ENCODE data around the gene SH2B2.
"Not testable (repeated sequence)": the region's sequence is repeated elsewhere in the genome, so short reads cannot be mapped to it uniquely, and the experiment has no call there.

The SH2B2 gene

DNA sequence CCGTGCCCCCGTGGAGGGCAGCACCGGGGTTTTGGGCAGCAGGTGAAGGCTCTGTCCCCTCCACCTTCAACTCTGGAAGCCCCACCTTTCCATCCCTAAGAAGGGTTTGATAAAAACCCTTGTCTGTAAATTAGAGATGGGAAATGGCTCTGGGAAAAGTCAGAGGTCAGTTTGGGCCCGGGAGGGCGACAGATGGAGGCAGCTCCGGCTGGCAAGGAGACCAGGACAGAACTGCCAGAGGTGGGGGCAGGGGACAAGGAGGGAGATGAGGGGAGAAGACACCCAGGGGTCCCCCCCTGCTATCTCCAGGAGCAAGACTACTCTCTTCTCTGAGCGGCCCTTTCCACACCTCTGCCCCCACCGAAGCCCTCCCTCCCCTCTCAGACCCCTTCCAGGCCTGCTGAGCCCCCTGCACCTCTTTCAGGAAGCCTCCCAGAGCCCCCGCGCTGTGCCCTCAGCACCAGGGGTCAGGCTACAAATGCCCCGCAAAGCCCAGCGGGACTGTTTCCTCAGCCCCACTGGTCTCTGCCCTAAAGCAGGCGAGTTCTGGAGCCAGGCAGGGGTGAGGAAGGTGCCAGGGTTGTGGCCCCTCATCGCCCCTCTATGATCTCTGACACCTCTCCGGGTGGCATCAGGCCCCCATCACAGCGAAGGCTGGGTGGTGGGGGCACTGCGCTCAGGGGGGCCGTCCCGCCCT, 980 bp upstream of the SH2B2 start:
- DNase-seq (ENCODE audit: low read depth in 2 of 2), result no peak

DNA sequence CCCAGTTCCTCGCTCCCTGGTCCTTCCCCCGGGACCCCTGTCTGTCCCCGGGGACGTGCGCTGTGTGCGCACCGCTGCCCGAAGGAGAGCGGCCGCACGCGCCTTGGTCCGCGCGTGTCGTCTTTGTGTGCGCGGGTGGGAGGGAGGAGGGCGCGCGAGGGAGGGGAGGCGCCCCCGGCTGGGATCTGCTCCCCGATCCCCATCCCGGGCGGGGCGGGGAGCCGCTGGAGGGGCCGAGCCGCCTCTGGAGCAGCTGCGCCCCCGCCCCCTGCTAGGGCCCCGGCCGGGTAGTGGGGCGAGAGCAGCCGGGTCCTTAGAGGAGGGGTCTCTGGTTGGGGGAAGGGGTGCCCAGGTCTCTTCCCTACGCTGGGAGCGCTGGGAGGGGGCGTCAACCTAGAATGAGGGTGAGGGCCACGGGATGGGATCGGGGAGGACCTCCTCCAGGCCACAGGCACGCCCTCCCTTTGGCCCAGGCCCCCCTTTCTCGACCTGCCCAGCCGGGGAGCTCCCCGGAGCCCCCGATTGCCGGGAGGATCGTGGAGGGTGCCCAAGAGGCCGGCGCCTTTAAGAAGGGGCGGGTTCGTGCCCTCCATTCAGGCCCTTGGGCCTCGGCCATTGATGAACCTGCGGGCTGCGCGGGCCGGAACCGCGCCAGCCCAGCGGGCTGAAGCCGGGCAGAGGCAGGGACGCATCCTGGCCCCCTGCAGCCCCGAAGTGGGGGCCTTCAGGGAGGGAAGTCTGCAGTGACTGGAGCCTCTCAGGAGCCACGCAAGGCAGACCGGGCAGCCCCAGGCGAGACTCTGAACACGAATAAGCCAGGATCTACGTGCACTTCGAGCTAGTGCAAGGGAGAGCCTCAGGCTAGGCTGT, 678 bp downstream of the SH2B2 start:
- DNase-seq (ENCODE audit: low read depth in 2 of 2), result no peak

DNA sequence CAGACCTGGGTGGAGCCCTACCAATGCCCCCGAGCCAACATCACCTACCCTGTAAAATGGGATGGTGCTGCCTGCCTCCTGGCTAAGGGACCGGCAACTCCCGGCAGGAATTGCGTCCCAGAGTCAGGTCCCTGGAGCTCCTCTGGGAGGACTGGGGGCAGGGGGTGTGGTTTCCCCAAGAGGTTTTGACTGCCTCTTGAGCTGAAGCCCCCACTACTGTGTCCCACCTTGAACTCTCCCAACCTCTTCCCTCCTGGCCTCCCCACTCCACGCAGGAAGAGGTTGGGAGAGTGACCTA, 1.3 kb downstream of the SH2B2 start:
- no peak for DNase-seq (ENCODE audit: low read depth in 2 of 2)

- DNase-seq (ENCODE audit: low read depth in 2 of 2), result no peak
Observed at GRCh38 chr7:102288285-102288930, 1.7 kb downstream of the SH2B2 start.

DNA sequence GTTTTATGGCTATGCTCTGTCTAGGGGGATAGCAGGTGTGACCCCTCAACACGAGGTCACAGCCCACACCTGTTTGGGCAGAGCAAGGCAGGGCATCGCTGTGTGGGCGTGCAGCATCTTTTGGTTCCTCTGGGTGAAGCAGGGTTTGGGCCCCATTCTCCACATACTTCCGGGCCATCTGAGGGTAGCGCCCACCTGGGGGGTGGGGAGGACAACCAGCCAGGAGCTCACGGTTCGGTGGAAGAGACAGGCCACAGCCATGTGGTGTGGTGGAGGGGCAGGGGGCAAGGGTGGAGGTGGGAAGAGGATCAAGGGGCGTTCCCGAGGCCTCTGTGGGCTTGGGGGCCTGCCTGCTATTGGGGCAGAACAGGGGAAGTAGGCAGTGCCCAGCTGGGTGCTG, 2.4 kb downstream of the SH2B2 start:
- DNase-seq (ENCODE audit: low read depth in 2 of 2), result no peak

DNA sequence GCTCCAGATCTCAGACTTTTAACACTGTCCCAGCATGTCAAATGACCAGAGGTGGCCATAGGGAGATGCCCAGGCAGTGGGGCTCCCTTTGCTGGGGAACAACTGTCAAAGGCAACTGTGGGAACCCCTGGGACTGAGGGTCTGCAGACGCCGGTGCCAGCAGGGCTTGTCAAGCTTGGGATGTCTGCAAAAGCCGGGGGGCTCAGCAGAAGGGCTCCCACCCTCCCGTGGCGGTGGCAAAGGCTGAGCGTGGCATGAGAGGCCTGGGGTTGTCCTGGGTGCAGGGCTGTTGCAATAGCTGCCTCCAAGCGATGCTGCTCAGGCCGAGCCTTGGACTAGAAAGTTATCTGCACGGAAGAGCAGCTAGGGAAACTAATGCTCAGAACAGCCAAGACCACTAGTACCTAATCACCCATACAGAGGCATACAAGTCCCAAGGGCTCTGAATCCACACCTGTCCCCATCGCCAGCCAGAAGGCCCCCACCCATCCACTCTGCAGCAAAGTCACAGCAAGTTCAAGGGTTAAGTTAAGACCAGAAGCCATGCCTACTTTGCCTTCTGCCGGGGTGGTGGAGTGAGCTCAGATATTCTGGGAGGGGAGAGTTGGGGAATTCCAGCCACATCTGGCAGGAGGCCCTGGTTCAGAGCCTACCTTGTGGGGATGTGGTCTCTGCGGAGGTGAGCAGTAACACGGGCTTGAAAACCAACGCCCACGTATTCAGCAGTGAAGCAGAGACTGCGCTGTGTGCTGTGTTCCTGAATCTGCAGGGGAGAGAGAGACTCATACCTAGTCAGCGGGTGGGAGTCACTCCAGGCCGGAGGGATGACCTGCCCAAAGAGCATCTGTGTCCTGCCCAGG, 4.6 kb downstream of the SH2B2 start:
- DNase-seq (ENCODE audit: low read depth in 2 of 2), result peak in 1 of 2 donors; percentile 20

- no peak for DNase-seq (ENCODE audit: low read depth in 2 of 2)
Observed at GRCh38 chr7:102291916-102292267, 5.2 kb downstream of the SH2B2 start.

- DNase-seq (ENCODE audit: low read depth in 2 of 2), result no peak
Observed at GRCh38 chr7:102292813-102293798, 6.4 kb downstream of the SH2B2 start.

GRCh38 chr7:102294589-102294988, 7.9 kb downstream of the SH2B2 start:
- no peak for DNase-seq (ENCODE audit: low read depth in 2 of 2)

GRCh38 chr7:102295346-102296178, 8.9 kb downstream of the SH2B2 start:
- no peak for DNase-seq (ENCODE audit: low read depth in 2 of 2)

DNA sequence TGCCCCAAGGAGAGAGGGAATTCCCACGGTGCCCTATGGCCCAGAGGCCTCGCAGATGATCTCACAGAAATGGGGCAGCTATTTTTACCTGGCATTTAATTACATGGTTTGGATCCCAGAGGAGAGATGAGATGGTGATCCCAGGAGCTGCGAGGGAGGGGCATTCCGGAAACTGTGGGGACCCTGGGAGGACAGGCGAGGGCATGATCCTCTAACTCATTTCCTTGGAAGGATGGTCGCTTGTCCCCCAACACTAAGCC, 9.4 kb downstream of the SH2B2 start:
- no peak for DNase-seq (ENCODE audit: low read depth in 2 of 2)

DNA sequence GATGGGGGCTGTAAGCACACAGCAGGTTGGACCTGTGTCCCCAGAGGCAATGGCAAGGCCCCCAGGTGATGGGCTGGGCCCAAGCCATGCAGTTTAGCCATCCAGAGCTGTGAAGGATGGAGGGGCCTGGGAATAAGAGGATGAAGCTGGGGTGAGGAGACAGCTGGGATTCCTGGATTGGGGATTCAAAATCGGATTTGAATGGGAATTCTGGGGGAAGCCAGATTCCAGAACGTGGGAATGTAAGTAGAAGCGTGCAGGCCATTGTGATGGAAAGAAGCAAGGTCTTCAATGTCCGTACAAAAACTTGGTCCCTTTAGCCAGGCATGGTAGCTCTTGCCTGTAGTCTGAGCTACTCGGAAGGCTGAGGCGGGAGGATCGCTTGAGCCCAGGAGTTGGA, 9.8 kb downstream of the SH2B2 start:
- no peak for DNase-seq (ENCODE audit: low read depth in 2 of 2)

DNA sequence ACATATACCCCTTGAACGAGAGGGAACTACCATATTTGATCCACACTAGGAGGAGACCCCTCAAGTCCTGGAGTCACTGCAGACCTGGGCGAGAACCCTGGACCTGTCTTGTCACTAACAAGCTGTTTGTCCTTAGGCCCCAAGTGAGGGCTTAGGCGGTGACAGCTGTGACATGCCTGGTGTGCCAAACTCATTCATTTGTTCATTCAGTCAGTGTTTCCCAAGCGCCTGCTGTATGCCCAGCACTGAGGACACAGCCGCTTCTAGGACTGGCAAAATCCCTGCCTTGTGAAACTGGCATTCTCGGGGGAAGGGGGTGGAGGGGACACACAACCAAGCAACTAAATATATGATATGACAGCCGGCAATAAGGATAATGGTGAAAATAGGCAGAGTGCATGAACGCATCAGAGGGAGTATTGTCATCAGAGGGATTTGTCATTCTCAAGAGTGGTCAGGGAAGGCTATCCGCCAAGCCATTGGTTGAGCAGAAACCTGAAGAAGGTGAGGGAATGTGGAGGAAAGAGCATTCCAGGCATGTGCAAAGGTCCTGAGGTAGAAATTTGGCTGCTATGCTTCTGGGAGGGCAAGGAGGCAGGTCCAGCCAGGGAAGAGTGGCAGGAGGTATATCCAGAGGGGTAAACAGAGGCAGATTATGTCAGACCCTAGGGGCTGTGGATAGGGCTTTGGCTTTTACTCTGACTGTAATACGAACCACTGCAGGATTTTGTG, 11.0 kb downstream of the SH2B2 start:
- no peak for DNase-seq (ENCODE audit: low read depth in 2 of 2)

- no peak for DNase-seq (ENCODE audit: low read depth in 2 of 2)
Observed at GRCh38 chr7:102300643-102301221, 14.1 kb downstream of the SH2B2 start.

DNA sequence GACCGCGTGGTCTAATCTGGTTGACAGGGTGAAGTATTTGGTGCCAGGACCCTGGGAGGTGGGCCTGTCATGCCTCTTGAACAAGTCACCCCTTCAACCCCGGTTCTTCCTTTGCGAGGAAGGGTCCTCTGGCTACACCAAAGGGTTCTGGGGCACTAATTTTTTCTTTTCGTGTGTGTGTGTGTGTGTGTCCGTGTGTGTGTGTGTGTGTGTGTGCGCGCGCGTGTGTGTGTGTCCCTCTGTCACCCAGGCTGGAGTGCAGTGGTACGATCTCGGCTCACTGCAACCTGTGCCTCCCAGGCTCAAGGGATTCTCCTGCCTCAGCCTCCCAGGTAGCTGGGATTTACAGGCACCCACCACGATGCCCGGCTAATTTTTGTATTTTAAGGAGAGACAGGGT, 14.7 kb downstream of the SH2B2 start:
- DNase-seq (ENCODE audit: low read depth in 2 of 2), result not testable (repeated sequence)

- DNase-seq (ENCODE audit: low read depth in 2 of 2), result no peak
Observed at GRCh38 chr7:102302025-102302424, 15.4 kb downstream of the SH2B2 start.

DNA sequence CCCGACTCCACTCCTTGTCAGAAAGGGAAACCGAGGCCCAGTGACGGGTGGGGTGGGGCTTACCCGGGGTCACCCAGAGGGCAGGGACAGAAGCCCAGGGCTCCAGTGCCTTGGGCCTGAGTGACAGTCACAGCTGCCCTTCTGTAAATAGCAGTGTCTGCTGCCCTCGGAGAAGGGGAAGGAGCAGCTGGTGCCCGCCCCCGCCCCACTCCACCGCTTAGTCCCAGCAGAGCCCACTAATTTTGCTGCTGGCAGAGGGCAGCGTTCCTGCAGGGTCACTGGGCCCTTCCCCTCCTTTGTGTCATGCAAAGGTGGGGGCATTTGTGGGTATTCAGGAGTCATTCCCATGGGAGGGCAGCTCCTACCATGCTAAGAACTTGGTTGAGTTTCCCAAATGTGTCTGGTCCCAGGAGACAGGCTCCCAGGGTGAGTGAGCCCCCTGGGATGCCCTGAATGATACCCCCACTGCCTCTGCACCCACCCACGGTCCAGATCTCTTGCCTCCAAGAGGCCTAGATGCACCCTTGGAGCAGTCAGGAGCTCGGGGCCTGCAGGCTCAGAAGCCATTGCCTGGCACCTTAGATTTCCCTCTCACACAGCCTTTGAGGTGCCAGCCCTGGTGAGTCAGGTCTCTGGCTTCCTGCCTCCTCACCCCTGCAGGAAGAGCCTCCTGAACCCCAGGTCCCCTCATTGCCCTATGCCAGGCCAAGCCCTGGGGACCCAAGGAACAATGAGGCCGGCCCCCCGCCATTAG, 17.2 kb downstream of the SH2B2 start:
- no peak for DNase-seq (ENCODE audit: low read depth in 2 of 2)

- no peak for DNase-seq (ENCODE audit: low read depth in 2 of 2)
Observed at GRCh38 chr7:102304668-102305067, 18.0 kb downstream of the SH2B2 start.

All from activated CD8-positive, alpha-beta memory T cell treated with anti-CD3 and anti-CD28 coated beads for 4 hours (primary cell).